Astrocyte of the spinal cord (primary cell): ENCODE data around the gene SNX19.
"Not testable (repeated sequence)": the region's sequence is repeated elsewhere in the genome, so short reads cannot be mapped to it uniquely, and the experiment has no call there.

ENCODE experiments used
- DNase-seq: peaks from one replicate; pipeline ENCODE4 v3.0.0; 2011; ENCODE audit warnings: low read depth, low spot score
- H3K4me3 ChIP-seq: 2 replicates; pipeline ENCODE4 v1.5.1; 2011; ENCODE audit warnings: low read depth, mild to moderate bottlenecking, low read length, moderate library complexity
- CTCF ChIP-seq: IDR thresholded peaks from 2 replicates; pipeline ENCODE4 v1.5.1; 2012; ENCODE audit warnings: low read depth, mild to moderate bottlenecking, low read length, inconsistent platforms
- in situ Hi-C: cut with HindIII; loops from 2 replicates; pipeline ENCODE4 v1.10.0; 2017; ENCODE audit warnings: low sequenced_read_pairs

Gene SNX19

GRCh38 chr11:130861902-130862860, 54.1 kb downstream of the SNX19 start:
- in situ Hi-C loops, result loop anchor here (25.0 kb wide), 1 partner anchor 425 kb away; the partner anchor contains the start of genes ADAMTS15 and ADAMTS8
- peak; percentile 99 for TF ChIP-seq CTCF
- peak; percentile 95 for DNase-seq
- H3K4me3 ChIP-seq, result no peak overlapping the region

GRCh38 chr11:130861283-130861682, 55.0 kb downstream of the SNX19 start:
- DNase-seq, result no peak
- in situ Hi-C loops, result loop anchor here (25.0 kb wide), 1 partner anchor 424 kb away; the partner anchor contains the start of genes ADAMTS15 and ADAMTS8
- H3K4me3 ChIP-seq, result no peak overlapping the region
- no peak for TF ChIP-seq CTCF

- H3K4me3 ChIP-seq, result no peak overlapping the region
- DNase-seq, result no peak
- in situ Hi-C loops, result loop anchor here (25.0 kb wide), 1 partner anchor 423 kb away; the partner anchor contains the start of genes ADAMTS15 and ADAMTS8
- no peak for TF ChIP-seq CTCF
Observed at GRCh38 chr11:130859886-130860285, 56.4 kb downstream of the SNX19 start.

DNA sequence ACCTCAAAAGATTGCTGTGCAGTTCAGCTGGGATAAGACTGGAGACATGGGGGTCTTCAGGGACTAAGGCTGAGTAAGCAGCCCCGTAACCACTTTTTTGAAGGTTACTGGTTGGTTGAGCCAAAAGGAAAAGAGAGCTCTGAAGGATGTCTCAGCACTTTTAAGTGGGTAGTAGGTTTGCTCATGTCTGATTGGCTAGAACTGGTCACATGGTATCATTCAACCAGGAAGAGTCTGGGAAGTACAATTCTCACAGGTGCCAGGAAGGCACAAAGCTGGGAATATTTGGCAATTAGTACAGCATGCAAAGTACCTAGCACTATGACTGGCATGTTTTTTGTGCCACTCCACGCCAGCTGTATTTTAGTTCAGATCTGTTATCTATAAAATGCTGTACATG, 58.1 kb downstream of the SNX19 start:
- in situ Hi-C loops, result loop anchor here (25.0 kb wide), 1 partner anchor 421 kb away; the partner anchor contains the start of genes ADAMTS15 and ADAMTS8
- DNase-seq, result no peak
- no peak overlapping the region for H3K4me3 ChIP-seq
- TF ChIP-seq CTCF, result no peak

GRCh38 chr11:130855707-130856106, 60.6 kb downstream of the SNX19 start:
- in situ Hi-C loops, result loop anchor here (25.0 kb wide), 1 partner anchor 418 kb away; the partner anchor contains the start of genes ADAMTS15 and ADAMTS8
- not testable (repeated sequence) for H3K4me3 ChIP-seq, DNase-seq

DNA sequence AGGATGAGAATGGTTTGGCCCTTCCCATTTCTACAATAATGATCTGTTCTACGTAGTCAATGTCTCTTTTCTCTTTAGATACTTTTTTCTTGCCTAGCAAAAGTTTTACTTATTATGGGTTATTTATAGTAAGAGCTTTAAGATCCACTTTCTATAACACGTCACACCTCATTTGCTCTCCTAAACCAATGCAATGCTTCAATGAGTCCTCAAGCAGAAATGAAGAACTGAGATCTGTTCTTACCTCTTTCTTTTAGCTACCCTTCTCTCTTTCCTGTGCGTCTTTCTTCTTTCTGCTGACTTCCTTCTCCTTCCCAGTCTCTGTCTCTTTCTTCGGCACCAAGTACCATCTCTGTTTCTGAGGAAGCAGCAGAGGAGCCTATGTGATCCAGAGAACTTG, 61.8 kb downstream of the SNX19 start:
- H3K4me3 ChIP-seq, result no peak overlapping the region
- DNase-seq, result no peak
- TF ChIP-seq CTCF, result no peak
- in situ Hi-C loops, result loop anchor here (25.0 kb wide), 1 partner anchor 417 kb away; the partner anchor contains the start of genes ADAMTS15 and ADAMTS8

- no peak for DNase-seq
- no peak overlapping the region for H3K4me3 ChIP-seq
- no peak for TF ChIP-seq CTCF
- in situ Hi-C loops, result loop anchor here (25.0 kb wide), 1 partner anchor 415 kb away; the partner anchor contains the start of genes ADAMTS15 and ADAMTS8
Observed at GRCh38 chr11:130852589-130852988, 63.7 kb downstream of the SNX19 start.
